Activated T-cell treated with anti-CD3 and anti-CD28 coated beads, Interleukin-2, amount 50 U/mL, for 48 hours (primary cell): ENCODE measurements around the gene SPAG4.

ENCODE experiments used
- DNase-seq, 2 experiments: peaks; one replicate each; pipeline ENCODE4 v3.0.0-alpha.2; 2020

SPAG4 gene

GRCh38 chr20:35660122-35660937 is 44.7 kb downstream of the SPAG4 start:
- peak; percentile 65 to 69 for DNase-seq

GRCh38 chr20:35661053-35661452 is 45.4 kb downstream of the SPAG4 start:
- DNase-seq = no peak

- no peak for DNase-seq
Observed at GRCh38 chr20:35661908-35662307, 46.3 kb downstream of the SPAG4 start.

GRCh38 chr20:35662551-35662950 is 46.9 kb downstream of the SPAG4 start:
- no peak for DNase-seq

- peak; percentile 74 to 76 for DNase-seq
Observed at GRCh38 chr20:35663516-35664465, 48.2 kb downstream of the SPAG4 start.

GRCh38 chr20:35664466-35665206 is 49.0 kb downstream of the SPAG4 start, which contains the start of the genes CPNE1 and RBM12:
CPNE1 (minus strand) TSS chr20:35664900; CDS start chr20:35632923, 31,977 bp downstream.
RBM12 (minus strand) TSS chr20:35664900; CDS start chr20:35655322, 9,578 bp downstream.
- peak; percentile 96 for DNase-seq

GRCh38 chr20:35665949-35666288 is 50.3 kb downstream of the SPAG4 start:
- no peak for DNase-seq

- DNase-seq = peak in 1 of 2 experiments; percentile 5
Observed at GRCh38 chr20:35669221-35669620, 53.6 kb downstream of the SPAG4 start.

- peak in 1 of 2 experiments; percentile 1 for DNase-seq
Observed at GRCh38 chr20:35669681-35670080, 54.1 kb downstream of the SPAG4 start.
